ENCODE measurements around the gene AKT1.
"Not testable (repeated sequence)": the region's sequence is repeated elsewhere in the genome, so short reads cannot be mapped to it uniquely, and the experiment has no call there.

Gene AKT1

DNA sequence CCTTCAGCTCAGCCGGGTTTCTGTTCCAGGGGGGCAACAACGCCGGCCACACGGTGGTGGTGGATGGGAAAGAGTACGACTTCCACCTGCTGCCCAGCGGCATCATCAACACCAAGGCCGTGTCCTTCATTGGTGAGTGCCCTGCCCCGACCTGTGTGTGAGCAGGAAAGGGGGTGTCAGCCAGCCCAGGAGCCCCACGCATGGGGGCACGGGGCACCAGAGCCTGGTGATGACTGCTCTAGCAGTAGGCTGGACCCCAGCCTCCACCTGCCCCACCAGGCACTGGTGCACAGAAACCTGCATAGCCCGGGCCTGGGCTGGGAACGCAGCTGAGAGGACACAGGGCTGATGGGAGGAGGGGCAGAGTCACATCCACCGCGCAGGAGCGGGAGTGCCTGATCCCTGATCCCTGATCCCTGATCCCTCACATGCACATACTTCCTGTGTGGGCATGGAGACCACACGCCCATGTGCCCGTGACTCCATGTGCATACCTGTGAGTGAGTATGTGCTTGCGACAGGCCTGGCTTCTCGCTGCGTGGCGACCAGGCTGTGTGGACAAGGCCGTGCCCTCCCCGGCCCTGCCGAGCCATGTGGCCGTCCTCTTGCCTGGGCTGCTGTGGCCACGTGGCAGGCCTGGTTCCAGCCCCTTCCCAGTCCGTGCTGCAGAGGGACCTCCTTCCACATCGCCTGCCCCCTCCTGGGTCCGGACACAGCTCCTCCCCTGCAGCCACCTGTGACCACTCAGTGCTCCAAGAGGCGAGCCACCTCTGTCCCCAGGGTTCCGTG is 60.4 kb downstream of the AKT1 start:
- no peak for DNase-seq

DNA sequence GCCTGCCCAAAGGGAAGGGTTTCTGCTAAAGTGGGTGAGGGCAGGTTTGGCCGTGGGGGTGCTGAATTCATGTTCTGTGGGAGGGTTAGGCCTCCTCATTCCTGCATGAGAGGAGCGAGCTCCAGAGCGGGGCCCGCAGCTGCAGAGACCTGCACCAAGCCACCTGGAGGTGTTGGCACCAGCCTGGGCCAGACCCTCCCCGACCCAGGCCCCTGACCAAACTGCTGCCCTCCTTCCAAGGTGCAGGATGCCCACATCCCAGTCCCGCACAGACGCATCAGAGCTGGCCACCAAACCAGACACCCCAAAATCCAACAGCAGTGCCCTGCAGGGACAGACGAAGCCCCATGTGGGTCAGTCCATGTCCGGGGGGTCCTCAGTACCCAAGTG is 61.0 kb downstream of the AKT1 start:
- DNase-seq: no peak

DNA sequence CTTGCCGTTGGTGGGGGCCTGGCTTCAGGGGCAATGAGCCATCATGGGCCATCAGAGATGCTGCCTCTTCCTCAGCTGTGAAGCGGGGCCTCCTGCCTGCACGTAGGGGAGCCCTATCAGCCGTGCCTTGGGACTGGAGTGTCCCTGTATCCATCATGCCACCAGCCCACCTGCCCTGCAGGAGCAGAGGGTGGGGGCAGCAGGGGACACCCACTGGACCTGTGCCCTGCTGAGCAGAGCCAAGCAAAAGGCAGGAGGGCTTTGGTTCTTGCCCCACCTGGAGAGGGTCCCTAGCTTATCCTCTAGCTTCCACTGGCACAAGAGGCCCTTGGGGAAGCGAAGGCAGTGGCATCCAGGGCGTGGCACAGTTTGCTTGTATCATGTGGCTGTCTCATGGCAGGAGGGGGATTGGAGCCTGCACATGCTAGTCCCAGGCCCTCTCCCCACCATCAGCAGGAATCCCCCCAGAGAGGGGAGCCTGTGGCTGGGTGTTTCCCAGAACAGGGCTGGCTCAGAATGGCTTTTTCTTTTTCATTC is 61.4 kb downstream of the AKT1 start:
- no peak for DNase-seq

DNA sequence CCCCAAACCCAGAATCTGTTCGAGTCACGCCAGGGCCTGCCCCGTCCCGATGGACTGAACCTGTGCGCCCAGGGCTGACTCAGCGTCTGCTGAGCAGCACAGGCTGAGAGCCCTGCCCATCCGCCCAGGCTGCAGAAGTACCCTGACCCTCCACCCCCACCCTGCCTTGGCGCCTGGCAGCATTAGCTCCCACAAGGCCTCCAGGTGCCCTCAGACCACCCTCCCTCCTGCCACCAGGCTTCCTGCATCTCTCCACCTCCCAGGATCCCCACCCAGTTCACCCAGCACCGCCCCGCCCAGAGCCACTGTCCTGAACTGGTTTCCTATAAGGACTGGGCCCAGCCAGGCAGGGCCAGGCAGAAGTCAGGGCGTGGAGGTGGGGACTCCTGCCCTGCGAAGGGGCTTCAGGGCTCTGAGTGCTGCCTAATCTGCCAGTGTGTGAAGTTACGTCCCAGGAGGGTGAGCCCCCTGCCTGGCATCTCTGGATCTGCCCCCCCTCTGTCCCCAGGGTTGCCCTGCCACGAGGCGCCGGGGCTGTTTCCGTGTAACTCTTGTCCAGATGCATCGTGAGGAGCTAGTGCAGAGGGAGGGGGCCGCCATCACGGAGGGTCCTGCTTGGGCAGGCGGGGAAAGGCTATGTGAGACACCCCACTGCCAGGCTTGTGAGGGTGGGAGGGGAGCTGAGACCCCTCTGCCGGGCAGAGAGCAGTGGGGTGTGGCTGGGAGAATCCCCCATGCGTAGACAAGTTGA is 62.4 kb downstream of the AKT1 start:
- no peak for DNase-seq

DNA sequence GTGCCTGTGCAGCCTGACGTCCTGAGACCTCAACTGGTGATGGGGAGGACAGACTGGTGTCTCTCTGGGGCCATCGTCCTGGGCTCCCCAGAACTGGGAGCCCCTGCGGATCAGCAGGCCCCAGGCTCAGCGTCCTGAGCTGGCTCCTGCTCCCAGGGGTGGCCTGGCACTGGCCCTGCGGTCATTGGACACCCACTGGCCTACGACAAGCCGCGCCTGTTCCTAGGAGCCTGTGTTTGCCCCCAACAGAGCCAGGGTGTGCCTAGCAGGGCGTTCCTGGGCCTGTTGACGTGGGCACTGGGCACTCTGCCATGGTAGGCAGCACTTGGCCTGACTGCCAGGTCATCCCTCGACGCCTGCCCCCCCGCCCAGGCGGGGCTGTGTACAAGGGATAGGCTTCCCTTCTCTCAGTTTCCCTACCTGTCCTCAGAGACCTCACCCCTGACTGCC is 63.2 kb downstream of the AKT1 start:
- no peak for DNase-seq

DNA sequence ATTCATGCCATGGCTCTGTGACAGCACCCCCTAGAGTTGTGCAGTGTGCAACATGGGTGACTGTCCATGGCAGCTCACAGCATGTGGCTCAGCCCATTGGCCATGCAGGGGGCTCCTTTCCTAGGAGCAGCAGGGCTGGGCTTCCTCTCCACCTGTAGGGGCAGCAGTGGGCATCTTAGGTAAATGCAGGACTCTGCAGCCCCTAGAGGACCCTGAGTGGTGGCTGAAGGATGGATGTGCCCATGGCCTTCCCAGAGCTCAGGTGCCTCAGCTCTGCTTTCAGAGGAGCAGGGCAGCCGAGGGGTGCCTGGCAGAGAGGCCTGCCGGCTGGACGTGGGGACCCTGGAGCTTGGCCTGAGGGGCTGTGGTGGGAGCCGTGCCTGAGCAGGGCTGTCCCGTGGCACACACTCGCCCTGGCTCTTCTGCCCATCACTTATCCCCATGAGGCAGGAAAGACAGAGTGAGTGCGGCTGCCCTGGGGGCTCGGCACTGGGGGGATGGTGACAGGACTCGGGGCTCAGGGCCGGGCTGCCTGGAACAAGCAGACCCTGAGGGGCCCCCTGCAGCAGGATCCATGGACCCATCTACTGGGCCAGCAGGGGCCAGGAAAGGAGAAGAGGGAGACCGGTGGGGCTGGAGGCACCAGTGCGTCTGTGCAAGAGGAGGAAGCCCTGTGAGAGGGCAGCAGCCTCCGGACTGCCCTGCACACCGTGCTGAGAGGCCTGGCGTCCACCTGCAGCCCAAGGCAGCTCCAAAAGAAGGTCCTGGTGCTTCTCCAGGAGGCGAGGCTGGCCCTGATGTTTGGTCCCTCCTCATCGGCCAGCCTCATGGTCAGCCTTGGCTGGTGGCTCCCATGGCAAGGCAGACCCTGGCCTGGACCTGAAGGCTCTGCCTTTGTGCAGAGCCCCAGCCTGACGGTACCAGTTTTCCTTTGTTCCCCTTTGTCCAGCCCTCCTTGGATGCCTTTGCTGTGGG is 63.9 kb downstream of the AKT1 start:
- no peak for DNase-seq

DNA sequence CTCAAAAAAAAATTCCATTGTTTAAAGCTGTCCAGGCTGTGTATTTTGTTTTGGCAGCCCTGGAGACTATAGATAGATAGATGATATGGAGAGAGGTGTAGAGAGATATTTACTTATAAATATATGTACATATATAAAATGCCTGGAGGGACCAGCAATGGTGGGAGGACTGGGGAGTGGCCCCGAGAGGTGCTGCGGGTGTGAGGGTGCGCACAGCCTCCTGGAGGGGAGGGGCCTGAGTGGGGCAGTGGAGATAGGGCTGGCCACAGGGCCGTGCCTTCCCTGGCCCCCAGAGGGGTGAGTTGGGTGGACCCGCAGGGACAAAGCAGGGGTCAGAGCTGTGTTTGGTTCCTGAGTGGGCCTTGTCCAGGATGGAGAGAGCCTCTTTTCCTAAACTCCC is 65.1 kb downstream of the AKT1 start:
- no peak for DNase-seq

DNA sequence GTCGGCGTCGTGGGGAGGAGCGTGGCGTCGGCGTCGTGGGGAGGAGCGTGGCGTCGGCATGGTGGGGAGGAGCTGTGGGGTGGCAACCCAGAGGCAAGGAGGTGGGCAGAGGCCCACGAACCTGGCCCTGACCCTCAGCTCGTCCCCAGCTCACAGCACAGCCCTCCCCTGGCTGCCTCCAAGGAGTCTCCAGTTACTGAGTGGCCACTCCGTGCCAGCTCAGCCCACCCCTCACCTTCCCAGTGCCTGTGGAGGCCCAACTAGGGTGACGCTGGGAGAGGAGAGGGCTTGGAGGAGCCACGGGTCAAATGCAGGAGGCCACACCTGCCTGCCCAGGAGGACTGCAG is 65.7 kb downstream of the AKT1 start:
- no peak for DNase-seq

DNA sequence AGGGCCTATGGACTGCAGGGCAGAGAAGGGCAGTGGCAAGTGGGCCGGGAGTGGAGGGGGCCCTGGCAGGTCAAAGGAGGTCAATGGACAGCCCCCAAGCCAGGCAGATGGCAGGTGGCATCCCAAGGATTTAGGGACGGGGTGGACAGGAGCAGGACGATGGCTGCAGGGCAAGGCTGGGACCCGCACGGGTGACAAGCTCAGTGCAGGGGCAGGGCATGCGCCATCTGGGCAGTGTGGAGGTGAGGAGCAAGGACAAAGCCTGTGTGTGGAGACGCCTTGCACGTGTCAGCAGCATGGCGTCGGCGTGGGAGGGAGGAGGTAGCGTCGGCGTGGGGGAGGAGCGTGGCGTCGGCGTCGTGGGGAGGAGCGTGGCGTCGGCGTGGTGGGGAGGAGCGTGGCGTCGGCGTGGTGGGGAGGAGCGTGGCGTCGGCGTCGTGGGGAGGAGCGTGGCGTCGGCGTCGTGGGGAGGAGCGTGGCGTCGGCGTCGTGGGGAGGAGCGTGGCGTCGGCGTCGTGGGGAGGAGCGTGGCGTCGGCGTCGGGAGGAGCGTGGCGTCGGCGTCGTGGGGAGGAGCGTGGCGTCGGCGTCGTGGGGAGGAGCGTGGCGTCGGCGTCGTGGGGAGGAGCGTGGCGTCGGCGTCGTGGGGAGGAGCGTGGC is 66.2 kb downstream of the AKT1 start:
- not testable (repeated sequence) for DNase-seq

DNA sequence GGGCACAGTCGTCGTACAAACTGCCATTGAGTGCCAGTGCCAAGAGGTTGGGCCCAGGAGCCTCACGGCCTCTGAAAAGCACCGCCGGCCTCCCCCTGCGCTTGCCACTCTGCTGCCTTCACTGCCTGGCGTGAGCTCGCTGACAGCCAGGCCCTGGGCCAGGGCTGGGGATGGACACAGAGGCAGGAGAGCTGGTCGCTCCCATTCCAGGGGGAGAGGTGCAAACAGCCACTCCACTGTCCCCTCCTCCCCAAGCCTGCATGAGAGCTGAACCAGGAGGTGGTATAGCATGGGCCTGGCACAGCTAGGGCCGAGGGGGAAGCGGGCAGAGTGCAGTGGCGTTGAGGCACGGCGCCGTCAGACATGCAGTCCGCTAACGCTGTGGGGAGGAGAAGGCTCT is 66.9 kb downstream of the AKT1 start:
- DNase-seq: no peak

DNA sequence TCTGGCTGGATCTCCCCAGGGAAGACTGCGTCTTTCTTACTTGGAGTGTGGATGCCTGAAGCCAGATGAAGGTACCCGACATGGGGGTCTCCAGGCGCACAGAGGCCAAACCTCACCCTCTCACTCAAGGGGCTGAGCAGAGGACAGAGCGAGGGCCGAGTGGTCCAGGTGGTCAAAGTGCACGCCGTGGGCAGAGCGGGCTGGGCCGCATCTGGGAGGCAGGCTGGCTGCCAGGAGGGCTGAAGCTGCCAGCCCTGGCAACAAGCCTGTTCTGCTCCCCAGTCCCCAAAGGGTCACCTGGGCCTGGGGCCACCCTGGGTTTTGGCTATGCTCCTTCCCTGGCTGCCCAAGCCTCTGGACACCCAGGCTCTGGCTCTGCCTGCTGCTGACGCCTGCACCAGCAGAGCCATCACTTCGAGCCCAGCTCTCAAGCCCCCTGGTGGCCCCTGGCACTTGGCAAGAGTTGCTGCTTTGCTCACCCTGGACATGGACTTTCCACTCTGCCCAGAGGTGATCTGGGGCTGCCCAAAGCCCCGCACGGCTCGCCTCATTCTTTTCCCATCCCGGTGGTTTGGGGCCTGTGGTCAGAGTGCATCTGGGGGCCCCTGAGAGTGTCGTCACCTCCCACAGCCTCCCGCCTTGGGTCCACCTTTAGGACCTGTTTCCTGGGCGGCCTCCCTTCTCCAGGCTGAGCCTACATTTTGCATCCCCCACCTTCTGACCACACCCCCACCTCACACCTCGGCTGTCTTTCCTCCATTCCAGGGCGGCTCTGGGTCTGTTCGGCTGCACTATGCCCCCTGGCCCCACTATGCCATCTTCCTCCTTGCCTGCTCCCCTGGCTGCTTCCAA is 68.7 kb downstream of the AKT1 start:
- DNase-seq: no peak

DNA sequence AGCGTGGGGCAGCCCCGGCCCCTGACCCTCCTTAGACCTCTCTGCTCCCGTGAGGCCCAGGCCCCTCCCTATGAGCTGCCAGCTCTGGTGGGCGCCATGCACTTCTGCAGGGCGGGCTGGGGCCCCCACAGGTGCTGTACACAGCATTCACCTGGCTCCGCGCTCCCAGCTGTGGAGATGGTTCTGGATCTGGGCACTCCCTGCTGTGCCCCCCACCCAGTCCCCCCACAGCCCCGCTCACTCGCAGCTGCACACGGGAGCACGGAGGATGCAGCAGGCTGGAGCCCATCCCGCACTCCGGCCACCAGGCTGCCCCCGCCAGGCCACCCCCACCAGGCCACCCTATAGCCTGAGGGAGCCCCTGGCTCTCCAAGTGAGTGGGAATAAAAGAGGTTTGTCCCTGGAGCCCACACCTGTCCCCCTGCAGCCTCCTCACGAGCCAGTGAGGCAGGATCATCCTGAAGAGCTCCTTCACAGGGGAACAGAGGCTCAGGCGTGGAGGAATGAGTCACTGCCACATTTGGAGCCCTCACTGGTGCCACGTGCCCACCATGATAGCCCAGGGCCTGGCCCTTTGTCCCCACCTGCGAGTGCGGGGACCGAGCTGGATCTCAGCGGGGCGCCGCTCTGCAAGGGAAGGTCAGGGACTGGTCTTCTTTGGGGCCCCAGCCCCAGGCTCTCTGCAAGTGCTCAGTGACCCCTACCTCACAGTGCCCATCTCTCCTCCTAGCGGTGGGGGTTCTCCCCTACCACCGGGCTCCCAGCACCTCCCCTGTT is 69.6 kb downstream of the AKT1 start:
- DNase-seq: no peak

DNA sequence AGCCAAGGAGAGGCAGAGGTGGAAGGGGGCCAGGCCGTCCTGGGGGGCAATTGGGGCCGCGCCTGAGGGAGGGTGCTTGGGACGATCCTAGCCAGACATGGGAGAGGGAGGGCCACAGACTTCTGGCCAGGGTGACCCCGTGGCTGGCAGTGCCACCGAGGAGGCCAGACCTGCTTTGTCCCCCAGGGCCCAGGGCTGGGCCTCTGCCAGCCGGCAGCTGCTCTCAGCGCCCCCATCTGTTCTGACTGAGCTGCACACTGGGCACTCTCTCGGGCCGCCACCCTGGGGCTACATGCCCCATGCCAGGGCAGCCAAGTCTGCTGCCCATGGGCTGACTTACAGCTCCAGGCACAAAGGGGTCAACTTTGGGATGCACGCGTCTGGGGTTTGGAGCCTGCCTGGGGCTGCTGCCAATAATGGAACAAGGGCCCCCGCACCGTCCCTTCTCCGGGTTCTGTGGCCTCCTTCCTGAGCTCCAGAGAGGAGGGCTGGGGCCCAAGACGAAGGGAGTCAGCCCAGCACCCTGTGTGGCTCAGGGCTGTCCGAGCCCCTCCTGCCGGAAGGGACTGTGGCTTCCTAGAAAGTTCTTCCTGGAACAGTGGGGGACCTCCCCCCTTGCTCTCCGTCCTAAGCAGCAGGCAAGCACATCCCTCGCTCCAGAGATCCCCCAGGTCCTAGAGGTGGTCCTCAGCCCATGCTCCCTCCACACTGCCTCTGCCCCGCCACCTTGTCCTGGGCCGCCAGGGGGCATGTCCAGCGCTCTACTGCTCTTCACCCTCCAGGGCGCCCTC is 70.4 kb downstream of the AKT1 start:
- no peak for DNase-seq

DNA sequence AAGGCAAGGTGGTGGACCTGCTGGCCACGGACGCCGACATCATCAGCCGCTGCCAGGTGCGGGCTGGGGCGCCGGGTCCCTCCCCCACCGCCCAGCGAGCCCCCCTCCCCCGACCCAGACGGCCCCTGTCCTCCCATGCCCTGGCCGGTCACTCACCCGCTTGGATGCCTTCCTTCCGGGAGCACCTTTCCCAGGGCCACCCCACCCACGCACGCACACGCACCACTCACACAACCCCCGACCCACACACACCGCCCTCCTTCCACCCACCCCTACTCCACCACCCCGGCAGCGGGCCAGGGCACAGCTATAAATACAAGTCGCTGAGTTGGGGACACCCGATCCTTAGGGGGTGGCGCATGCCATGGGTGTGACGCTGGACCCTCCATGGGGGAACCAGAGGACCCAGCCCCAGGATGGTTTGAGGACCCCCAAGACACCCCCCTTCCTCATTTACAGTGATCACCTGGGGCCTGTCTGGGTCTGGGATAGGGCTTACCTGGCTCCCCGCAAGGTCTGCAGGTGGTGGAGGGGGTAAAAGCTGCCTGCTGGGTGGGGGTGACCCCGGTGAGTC is 71.1 kb downstream of the AKT1 start:
- peak in 1 of 2 experiments; percentile 37 for DNase-seq

DNA sequence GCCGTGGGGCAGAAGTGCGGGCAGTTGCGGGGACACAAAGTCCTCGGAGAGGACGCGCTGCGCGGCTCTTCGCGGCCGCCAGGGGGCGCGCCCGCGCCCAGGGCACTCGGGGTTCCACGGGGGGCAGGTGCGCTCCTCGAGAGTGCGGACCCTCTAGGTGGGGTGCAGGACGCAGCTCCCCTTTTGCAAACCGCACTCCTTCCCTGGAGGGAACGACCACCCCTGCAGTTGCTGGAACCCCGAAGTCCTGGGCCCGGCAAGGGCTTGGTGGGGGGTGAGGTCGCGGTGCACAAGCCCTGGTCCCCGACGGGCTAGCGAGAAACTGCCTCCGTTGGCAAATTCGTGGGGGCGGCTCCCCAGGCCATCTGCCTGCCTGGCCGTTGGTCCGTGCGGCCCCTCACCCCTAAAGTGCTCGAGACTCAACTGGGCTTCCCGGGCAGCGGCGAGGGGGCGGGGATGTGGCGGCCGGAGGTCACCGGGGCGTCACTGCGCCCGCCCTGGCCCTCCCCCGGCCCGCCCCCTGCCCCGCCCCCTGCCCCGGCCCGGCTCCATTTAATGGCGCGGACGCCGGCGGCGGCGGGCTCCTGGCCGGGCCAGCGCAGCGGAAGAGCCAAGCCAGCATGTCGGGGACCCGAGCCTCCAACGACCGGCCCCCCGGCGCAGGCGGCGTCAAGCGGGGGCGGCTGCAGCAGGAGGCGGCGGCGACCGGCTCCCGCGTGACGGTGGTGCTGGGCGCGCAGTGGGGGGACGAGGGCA is 71.7 kb downstream of the AKT1 start, which contains the start of gene ADSS1:
Gene ADSS1, plus strand, starts transcription at position 579 of the 756 bp plus-strand sequence. Its CDS starts 42 bp downstream, at position 621.
- peak; percentile 31 to 59 for DNase-seq

DNA sequence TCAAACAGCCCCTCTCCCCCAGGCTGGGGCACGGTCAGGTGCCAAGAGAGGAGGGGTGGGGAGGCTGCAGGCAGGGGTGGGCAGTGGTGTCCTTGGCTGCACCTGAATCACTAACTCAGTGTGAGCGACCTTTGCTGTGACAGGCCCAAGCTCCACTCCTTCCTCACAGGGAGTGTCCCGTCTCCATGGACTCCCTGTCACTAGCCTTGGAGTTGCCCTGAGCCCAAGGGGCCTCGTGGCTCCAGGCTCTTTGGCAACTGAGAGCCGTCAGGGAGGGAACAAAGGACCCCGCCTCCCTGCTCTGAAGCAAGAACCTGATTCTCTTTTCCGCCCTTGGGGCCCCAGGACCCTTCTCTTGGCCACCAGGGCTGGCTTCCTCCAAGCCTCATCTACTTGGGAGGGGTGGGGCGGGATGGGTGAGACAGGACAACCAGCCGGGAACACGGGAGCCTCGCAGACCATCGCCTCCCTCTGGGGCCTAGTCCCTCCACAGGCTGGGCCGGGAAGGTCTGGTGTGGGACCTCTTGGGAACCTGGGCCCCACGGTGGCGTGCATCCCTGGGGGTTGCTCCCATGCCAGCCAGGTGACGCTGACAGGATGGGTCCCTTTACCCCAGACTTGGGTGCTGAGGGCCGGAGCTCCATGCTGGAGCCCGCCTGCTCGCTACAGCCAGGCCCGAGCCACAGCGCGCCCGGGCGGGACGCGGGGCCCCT is 72.5 kb downstream of the AKT1 start:
- DNase-seq: no peak

DNA sequence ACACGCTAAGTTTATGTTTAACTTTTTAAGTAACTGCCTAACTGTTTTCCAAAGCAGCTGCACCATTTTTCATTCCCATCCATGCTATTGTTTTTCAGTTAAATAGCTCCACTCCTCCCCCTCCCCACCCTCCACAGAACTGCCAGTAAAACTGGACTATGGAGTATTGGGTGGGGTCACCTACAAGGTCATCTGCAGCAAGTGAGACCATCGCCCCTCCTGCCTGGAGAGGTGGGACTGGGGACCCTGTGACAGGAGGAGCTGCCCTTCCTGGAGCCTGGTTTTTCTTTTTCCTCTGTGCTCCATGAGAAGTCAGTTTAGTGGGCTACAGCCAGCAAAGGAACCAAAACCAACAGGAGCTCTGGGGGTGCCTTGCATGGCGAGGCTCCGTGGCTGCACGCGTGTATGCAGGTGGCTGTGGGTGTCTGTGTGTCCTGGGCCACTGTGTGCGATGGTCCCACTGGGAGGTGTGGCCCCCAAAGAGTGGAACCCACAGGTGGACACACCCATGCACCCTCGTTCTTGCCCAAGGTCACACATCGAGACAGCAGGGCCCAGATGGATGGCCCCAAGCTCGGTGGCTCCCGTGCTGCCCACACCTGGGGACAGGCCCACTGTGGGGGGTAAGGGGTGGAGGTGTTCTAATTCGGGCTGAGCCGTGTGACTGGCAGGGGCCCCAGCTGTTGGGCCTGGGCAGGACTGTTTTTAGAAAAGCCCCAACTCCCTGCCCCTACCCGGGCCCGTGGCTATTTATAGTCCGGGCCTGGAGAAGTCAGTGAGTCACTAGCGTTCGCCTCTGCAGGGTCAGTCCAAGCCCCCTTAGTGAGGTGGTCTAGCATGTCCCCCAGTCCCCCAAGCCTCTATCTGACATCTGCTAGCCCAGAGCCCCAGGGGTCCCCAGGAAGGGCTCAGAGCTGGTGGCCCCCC is 73.8 kb downstream of the AKT1 start:
- DNase-seq: no peak
